ENCODE measurements around the gene PHYH.

- TF ChIP-seq CTCF (IDR thresholded peaks at IDR 0.05 in 4 of 5, conservative IDR thresholded peaks at IDR 0.05 in 1 of 5): no peak
- TF ChIP-seq POLR2A (IDR thresholded peaks at IDR 0.05): no peak
Observed at GRCh38 chr10:13256627-13257026, 43.2 kb downstream of the PHYH start.

Measured in gastrocnemius medialis (tissue), 4 donors.